HG02981 (cell line): ENCODE data around the gene ZNF503.

Experiments used
- ATAC-seq: cut with Tn5 transposase; IDR thresholded peaks from one replicate; pipeline ENCODE4 v1.9.1; 2021; ENCODE audit warnings: mild to moderate bottlenecking, moderate library complexity; ENCODE audit not compliant: unreplicated experiment

The ZNF503 gene, protein sequence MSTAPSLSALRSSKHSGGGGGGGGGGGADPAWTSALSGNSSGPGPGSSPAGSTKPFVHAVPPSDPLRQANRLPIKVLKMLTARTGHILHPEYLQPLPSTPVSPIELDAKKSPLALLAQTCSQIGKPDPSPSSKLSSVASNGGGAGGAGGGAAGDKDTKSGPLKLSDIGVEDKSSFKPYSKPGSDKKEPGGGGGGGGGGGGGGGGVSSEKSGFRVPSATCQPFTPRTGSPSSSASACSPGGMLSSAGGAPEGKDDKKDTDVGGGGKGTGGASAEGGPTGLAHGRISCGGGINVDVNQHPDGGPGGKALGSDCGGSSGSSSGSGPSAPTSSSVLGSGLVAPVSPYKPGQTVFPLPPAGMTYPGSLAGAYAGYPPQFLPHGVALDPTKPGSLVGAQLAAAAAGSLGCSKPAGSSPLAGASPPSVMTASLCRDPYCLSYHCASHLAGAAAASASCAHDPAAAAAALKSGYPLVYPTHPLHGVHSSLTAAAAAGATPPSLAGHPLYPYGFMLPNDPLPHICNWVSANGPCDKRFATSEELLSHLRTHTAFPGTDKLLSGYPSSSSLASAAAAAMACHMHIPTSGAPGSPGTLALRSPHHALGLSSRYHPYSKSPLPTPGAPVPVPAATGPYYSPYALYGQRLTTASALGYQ

DNA sequence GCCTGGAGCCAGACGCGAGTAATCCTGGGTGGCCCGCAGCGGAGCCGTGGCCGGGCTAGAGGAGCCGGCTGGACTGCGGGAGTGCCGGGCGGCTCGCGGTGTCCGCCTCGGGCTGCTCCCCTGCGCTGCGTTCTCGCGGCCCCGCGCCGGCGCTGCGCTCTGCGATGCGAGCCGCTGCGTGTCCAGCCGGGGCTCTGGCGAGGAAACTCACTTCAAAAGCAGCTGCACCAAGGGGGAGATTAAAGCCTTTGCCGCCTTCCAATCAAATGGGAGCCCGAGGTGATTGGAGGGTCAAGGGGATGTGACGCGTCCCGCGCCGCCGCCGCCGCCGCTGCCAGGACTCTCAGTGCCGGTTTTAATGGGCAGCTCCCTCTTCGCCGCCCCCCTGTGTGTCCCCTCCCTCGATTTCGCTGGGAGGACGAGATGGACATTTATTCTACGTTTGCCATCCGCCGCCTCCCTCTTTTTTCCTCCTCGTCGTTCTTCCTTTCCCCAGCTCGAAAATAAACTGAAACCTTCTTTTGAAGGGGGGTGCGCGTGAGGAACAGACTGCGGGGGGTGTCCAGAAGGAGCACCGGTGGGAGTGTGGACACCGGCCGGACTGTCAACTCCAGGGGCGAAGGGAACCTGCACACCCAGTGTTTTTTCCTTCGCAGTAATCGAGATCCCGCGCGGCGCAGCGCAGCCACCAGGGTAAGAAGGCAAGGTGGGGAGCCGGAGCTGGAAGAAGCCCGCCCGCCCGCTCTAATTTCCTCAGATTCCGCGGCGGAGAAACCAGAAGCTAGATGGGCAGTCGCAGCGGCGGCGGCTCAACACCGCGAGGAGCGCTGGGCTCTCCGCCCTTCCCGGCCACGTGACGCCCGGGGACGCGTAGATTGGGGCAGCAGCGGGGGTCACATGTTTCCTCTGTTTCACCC, at the start of gene ZNF503:
Gene ZNF503, minus strand, starts transcription at position 196 of the 917 bp plus-strand sequence. CDS start 345 bp downstream, outside the sequence.
- ATAC-seq = peak; percentile 41

DNA sequence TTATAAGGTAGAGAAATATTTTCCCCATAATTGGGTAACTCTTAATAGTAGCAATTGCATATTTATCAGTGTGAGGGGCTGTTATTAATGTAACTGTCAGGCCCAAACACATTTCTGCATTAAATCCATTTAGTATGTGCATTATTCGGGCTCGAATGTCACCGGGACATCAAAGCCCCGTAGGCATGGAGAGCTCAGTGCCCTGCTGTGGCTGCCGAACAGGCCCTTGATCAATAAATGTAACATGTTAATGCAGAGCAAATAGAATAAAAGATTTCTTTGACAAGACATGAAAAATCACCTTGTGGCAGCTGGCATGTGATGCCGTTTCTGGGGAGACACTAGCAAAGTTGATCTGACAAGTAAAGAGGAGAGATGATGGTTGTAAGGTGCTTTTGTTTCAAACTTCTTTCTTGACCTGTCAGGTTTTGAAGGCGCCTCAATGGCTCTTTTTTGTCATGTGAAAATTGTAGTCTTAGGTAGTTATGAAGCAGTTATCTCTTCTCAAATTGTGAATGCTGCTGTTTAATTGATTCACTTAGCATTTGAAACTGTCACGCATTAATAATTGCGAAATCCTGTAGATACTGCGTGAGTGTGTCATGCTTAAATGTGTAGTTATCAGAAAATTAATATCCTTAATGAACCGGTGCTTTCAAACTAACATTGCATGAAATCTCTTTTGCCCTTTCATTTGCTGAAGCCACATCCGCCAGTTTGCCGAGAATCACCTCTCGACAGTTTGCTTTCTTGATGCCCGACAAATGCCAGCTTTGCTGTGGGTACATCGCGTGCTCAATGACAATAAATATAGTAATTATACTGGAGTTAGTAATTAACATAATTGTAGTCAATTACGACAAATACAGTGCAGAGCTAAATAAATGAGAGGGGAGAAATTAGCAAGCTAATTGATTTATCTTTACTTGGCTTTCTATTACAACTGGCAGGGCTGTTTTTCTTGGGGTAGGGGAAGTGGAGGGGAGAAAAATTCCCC, 49.4 kb upstream of the ZNF503 start:
- ATAC-seq = no peak

DNA sequence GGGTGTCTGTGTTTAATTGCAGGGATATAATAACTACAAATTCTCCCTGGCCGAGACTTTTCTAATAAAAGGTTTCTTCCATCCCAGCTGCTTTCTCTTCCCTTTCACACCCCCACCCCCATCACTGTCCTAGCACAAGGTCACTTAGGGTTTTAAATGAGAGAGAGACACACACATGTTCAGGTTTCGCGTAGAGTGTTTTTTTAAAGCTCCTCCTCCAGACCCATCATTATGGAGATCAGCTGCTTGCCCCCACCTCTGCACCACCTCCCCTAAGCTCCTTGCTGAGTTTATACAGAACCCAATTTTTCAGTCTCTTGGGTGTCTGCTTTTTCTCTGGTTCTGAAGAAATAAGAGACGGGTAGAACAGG, 48.5 kb upstream of the ZNF503 start:
- no peak for ATAC-seq

DNA sequence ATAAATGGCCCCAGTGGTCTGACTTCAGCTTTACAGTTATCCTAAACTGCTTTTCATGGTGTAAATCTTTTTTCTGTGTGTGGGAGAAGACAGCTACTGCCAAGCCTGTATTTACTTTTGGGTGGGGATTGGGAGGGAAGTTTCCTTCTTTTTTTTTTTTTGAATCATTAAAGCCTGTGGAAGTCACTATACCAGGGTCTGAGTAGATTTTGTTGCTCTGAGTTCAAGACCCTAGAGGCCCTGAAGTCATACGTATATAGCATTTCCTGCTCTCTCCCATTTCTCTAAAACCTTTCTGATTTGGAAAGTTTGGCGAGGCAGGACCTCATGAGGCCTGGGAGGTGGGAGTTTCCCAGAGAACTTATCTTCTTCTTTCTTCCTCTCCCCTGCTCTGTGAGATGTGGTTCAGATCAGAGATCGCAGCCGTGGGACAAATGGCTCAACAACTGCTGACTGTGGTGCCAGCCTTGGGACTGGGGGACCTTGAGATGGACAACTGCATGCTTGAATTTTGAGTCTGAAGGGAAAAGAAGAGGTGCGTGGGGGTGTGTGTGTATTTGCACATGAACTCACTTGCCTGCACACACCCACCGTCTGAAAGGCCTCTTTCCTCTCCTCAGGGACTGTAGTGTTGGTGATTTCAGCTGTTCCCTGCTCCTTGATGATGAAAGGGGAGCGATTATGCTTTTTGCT, 48.0 kb upstream of the ZNF503 start:
- no peak for ATAC-seq

DNA sequence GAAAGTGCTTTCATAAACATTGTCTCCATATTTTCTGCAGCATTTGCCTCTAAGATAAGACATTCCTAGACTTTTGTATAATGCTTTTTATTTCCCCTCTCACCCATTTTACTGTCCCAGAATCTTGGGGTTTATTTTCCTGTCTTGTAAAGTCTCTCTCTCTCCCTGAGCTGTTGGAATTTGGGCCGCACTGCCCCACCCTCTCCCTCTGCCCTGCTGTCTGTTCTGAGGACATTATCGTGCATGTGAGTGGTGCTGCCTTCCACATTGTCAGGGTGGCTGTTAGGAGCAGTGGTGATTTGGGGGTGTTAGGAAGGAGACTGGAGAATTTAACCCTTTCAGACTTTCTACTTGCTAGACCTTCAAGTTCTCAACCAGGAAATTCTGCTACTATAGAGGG, 46.6 kb upstream of the ZNF503 start:
- ATAC-seq = no peak

DNA sequence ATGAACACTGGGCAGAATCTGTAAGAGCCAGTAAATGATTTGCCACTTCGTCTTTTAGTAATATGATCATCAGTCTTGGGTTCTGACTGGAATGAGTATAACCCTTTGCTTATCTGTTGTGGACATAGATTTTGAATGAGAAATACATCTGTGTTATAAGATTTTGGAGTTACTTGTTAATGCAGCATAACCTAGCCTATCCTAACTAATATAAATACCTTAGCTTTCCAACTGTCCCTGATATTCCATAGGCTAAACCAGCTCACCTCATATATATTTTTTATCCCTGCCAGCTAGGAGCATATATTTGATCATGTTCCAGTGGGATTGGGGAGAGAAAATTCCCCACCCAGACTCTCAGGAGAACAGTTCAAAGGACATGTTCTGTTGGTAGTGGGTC, 44.9 kb upstream of the ZNF503 start:
- ATAC-seq = no peak

DNA sequence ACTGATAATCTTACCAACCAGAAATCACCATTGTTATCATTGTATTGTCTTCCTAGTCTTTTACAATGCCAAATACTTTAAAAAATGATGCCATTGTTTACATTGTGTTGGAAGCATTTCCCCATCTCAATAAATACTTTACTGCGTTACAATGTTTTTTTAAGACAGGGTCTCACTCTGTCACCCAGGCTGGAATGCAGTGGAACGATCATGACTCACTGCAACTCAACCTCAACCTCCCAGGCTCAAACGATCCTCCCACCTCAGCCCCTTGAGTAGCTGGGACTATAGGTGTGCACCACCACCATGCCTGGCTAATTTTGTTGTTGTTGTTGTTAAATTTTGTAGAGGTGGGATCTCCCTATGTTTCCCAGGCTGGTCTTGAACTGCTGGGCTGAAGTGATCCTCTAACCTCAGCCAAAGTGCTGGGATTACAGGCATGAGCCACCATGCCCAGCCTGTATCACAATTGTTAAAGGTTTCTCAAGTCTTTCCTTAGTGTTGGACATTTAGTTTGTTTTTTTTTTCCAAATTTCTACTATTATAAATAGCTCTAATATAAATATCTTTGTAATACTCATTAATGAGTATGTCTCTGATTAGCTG, 43.3 kb upstream of the ZNF503 start:
- ATAC-seq = no peak

DNA sequence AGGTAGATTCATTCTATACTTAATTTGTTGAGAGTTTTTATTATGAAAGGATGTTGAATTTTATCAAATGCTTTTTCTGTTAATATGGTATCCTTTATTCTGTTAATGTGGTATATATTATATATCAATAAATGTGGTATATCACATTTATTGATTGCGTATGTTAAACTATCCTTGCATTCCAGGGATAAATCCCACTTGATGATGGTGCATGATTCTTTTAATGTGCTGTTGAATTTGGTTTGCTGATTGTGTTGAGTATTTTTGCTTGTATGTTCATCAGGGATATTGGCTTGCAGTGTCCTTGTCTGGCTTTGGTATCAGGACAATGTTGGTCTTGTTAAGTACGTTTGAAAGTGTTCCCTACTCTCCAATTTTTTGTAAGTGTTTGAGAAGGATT, 41.8 kb upstream of the ZNF503 start:
- no peak for ATAC-seq

DNA sequence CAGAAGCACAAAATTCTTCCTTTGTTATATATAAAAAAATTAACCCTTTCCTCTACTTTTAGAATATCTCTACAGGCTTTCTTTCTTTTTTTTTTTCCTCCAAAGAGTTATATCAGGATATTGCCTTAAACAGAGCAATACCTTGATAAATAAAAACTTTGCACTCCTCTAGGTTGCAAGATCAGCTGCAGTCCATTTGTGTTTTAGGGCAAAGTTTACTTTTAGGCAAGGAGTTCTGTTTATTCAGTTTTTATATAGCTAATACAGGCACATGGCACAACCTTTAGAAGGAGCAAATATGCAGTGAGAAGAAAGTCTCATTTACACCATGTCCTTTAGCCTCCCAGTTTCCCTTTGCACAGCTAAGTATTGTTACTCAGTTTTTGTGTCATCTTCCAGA, 40.1 kb upstream of the ZNF503 start:
- ATAC-seq = no peak

DNA sequence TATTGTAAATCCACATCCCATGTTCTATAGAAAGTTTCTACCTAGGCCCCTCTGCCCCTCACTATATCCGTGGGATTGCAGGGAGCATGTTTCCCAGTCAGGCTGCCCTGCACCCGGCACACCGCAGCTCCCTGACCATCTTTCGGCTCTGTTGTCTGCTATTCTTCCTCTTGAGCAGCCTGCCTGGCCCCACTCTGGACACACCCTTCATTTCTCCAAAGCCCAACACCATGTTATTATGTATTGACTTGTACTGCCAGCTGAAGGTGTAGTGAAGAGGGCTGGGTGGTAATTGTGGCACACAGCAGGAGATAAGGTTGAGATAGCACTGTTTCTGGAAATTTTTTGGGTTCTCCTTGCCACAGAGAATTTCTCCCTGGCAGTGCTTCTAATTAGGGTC, 39.6 kb upstream of the ZNF503 start:
- ATAC-seq = no peak

DNA sequence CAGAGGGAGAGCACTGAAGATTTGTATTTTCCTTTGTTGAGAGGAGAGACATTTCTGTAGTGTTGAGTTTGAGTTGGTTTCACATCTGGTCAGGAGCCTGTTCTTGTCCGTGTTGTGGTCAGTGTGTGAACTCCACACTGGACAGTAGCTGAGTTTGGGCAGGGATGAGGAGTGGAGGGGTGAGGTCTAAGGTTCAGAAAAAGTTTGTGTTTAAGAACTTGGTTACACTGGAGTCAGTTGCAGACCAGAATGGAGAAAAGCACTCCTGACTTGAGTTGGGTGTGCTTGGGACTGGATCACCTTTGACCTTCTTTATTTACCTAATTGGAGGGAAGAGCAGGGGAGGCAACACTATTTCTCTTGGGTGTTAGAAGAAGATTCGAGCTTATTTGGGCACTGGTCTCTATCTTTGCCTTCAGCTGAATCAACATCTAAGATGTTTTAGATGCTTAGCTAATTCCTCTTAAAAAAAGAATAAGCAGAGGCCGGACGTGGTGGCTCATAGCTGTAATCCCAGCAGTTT, 38.8 kb upstream of the ZNF503 start:
- no peak for ATAC-seq

DNA sequence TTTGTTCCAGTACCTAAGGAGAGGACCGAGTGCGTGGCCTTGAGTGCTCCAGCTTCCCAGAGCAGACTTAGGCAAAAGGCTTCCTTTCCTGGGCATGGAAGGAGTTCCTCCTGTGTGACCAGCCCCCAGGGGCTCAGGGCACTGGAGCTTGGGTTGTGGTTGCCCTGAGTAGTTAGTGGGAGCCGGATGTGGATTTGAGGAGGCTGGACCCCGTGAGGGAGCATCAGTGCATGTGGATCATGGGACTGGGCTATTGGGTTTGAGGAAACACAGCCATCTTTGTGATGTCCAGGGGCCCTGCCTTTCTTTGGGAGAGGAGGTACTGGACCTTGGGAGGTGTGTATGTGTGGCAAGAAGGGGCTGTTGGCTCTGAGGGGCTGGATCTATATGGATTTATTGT, 38.2 kb upstream of the ZNF503 start:
- no peak for ATAC-seq

DNA sequence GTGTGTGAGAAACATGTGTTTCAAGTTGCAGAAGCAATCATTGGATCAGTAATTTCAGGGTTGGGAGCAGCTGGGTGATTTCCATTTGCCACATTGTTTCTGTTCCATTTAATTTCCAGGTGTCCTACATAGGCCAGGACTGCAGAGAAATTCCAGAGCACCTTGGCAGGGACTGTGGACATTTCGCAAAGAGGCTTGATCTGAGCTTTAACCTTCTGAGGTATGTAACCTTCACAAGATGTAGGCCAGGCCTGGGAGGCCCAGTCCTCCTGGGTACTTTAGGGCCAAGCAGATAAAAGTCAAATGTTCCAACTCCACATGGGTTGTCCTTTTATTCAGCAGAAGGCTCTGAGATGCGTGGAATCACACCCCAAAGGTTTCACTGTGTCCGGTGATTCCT, 36.7 kb upstream of the ZNF503 start:
- ATAC-seq = no peak

DNA sequence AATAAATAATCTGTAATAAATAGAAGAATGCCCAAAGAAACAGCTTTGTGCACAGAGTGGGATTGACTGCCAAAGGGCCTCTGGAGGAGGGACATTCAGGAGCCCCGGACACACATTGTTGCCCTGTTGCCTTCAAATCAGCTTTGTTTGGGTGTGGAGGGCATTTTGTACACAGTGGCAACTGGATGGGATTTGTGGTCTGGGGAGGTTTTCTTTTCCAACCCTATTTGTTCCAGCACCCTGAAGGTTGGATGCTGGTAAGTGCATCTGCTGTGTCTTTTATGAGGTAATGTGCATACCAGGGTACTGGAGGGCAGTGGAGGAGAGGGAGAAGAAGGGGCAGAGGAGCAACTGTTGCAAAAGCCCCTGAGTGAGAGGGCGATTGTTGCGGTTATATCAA, 36.1 kb upstream of the ZNF503 start:
- no peak for ATAC-seq

DNA sequence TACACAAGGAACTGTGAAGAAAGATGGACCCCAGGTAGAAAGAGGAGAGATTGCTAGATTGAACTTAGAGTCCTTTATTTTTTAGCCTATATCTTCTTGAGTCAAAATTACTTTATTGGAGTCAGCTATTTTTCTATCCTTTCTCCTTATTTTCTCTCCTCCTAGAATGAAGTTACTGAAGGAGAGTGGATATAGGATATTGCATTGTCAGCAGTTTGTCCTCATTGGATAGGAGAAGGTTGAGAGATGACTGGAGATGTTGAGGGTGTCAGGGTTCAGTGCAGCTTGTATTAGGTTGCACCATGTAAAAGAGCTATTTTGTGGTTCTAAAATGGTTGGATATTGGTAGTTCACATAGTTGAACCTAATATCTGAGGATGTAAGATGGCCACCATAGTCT, 35.3 kb upstream of the ZNF503 start:
- ATAC-seq = no peak

DNA sequence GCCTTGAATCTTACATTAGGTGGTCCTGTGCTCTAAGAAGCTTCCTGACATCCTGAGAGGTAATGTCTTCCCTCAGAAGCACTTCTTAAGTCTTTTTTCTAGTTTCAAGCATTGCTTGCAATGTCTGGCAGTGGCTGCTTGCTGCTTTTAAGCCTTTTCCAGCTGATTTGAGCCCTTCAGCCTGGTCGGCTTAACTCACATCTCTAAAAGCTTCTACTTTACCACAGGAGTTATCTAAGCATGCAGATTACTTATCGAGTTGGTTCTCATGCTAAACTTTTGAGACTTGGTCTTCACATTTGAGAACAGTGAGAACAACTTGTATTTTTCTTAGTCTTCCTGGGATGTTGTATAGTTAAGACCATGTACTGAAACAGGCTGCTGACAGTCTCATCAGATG, 33.7 kb upstream of the ZNF503 start:
- ATAC-seq = no peak

DNA sequence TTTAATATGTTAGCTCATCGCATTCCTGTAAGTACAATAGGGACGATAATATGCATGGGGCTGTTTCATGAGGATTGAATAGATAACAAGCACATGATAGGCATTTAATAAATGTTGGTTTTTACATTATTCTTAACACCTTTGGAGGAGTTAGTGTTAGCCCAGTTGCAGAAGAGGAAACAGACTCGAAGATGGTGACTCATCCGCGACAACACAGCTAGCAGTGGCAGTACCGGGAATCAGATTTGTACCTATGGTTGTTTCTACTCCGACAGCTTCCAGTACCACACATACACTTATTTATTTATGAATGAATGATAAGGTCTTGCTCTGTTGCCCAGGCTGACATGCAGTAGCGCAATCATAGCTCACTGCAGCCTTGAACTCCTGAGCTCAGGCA, 32.7 kb upstream of the ZNF503 start:
- ATAC-seq = no peak

DNA sequence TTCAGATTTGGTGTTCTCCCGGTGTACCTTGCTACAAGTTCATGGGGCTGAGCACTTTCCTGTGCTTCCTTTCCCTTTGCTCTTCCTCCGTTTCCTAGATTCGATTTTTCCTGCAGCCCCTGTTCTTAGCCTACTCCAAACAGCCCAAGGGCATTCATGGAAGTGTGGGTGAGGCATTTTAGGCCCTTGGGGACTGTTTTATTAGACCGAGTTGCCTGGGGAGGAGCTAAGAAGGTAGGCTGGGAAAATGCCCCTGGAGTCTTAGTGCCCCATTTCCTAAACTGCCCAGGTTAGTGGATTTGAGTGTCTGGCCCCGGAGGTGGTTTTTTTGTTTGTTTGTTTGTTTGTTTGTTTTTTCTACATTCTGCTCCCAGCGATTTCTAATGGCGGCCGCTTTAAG, 31.7 kb upstream of the ZNF503 start:
- no peak for ATAC-seq

DNA sequence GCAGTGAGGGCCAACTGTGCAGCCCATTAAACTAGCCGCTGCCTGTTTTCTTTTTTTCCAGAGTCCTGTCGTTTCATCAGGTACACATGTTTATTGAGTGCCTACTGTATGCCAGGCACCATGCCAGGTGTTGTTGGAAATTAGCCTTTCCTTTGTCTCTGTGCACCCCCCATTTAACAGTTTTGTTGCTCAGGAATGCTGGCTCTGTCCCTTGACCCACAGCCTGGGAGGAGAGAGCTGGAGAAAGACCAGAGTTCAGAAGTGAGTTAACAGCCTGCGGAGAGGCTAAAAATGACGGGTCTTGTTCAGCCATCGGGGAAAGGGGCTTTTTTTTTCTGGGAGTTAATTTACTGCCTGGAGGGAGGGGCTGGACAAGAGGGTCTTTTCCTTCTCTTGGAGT, 31.2 kb upstream of the ZNF503 start:
- ATAC-seq = no peak
